ENCODE data around the gene PPP1R12B.
"Not testable (repeated sequence)": the region's sequence is repeated elsewhere in the genome, so short reads cannot be mapped to it uniquely, and the experiment has no call there.

Gene PPP1R12B

DNA sequence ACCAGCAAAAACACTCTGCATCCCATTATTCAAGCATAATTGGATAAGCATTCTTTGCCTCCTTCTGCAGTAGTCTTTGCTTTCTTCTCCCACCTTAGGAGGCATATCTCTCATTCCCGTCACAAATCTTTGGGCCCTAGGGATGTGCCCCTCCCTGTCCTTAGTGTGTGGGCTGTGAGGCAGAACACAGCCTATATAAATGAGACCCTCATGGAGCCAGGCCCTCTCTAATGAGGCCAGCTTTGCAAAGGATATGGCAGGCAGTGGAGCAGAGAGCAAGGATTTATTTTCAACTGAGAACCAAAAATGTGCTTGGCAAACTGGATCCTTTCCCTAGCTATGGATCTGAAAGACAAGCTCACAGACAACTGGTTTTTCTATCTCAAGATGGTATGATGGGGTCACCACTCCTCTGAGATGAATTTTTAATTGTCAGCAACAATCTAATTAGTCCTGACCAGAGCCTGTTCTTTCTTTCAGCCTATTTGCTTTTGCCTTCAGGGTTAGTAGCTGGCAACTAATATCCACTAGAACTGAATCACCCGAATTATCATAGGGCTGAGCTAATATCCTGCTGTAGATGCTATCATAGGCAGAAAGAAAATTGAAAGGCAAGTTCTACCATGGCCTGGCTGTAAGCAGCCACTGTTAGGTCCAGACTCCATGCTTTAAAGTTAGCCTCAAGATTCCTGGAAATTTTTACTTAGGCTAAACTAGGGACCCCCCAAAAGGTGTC is 227.6 kb downstream of the PPP1R12B start:
- in situ Hi-C loops (cut with MboI; ENCODE audit: low sequenced_read_pairs): no loop called here

DNA sequence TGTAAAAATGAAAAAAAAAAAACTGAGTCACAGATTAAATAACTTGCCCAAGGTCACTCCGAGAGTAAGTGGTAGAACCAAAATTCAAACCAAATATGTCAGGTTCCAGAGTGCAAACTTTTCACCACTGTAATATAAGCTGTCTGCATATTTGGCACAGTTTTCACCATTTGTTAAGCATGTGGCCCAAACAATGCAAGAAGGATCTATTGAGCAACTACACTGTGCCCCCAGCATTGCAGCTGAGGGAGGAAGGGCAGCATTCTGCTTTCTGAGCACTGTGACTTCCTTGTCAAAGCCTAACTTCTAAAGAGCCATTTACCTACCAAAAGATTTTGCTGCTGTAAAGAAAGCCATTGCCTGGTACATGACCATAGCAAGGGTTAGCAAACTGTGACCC is 228.3 kb downstream of the PPP1R12B start:
- in situ Hi-C loops (cut with MboI; ENCODE audit: low sequenced_read_pairs): no loop called here

DNA sequence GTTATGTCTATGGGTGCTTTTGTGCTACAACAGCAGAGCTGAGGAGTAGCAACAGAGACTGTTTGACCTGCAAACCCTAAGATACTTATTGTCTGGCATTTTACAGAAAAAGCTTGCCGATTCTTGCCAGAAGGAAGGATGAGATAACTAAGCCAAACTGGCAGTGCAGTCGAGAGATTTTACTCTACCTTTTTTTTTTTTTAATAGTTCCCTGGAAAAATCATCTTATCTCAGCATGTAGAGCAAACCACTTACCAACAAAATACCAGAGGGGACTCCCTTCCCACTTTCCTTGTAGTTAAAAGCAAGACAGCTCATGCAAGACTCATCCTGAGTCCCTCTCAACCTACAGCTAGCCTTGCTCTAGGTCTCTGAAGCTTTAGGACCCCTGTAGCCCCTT is 228.9 kb downstream of the PPP1R12B start:
- in situ Hi-C loops (cut with MboI; ENCODE audit: low sequenced_read_pairs): no loop called here

DNA sequence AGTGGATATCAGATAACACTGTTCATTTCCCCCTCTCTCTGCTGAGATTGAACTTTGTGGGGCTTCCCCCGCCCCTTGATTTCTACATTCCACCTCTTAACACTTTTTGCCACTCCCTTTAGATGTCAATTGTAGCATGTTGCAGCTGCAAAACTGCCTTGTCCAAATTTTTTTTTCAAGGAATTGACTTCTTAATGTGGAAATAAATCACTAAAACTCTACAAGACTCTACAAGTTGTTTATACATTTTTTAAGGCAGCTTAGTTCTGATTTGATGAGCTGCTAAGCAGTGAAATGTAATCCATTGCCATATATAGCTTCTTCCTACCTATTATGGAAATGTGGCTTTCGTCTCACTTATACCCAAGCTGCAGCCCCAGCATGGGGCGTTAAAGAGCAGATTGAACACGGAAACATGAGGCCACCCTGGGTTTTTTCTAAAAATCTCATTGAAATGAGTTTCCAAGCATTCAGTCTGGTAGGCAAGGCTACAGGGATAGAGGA is 229.6 kb downstream of the PPP1R12B start:
- in situ Hi-C loops (cut with MboI; ENCODE audit: low sequenced_read_pairs): no loop called here

DNA sequence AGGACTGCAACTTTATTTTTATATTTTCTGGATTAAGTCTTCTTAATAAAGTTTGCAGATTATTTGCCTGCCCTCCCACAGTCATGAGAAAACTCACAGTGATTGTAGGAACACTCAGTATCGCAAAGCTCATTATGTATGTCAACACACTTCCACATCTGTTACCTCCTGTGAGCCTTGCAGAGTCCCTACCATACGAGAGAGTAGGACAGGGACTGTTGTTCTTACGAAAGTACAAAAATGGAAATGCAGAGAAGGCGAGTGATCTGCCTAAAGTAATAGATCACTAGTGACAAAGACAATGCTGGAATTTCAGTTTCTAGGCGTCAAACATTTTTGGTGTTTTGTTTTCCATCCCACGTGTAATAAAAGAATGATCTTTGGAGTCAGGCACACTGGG is 230.1 kb downstream of the PPP1R12B start:
- in situ Hi-C loops (cut with MboI; ENCODE audit: low sequenced_read_pairs): no loop called here

DNA sequence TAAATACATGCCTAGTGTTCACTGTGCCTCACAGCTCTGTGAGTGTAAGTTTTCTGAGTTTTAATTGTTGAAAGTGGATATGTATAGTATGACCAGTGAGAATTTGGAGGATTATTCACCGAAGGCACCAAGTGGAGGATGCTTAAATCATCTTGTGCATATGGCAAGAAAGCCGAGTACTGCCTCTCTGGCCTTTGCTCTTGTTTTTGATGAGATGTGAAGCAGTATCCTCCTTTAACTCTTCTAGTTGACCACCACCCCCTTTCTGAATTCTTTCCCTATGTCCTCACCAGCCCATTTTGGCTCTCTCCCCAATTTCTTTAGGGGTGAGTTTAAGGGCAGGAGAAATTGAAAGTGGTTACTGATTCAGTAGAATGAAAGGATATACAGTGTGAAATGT is 231.3 kb downstream of the PPP1R12B start:
- in situ Hi-C loops (cut with MboI; ENCODE audit: low sequenced_read_pairs): no loop called here

DNA sequence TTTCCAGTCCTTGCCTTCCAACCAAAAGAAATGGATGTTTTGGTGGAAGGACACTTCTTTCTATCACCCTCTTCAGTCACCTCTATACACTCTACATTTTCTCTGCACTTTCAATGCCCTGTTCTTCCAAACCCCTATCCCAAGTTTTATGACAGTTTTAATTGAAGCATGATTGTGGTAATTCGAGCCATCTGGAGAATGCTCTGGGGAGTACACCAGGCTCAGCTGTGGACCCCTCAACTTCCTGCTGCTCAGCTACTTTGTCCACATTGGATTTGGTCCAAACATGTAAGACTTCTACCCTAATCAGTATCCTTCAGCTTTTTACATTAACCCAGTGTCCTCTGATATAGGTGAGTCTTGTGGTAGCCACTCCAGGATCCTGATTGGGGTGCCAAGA is 232.1 kb downstream of the PPP1R12B start:
- in situ Hi-C loops (cut with MboI; ENCODE audit: low sequenced_read_pairs): no loop called here

DNA sequence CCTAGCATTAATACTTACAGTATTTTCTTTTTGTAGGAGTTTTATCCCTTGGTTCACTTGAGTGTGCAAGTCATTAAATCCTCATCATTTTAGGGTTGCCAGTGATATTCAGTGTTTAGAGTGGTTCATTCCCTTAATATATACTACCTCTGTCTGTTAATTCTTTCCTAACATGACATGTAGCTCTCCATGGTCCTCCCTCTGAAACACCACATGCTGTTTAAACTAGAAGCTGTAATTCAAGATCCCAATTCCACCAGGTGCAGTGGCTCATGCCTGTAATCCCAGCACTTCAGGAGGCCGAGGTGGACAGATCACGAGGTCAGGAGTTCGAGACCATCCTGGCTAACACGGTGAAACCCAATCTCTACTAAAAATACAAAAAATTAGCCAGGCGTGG is 233.9 kb downstream of the PPP1R12B start:
- in situ Hi-C loops (cut with MboI; ENCODE audit: low sequenced_read_pairs): not testable (repeated sequence)

DNA sequence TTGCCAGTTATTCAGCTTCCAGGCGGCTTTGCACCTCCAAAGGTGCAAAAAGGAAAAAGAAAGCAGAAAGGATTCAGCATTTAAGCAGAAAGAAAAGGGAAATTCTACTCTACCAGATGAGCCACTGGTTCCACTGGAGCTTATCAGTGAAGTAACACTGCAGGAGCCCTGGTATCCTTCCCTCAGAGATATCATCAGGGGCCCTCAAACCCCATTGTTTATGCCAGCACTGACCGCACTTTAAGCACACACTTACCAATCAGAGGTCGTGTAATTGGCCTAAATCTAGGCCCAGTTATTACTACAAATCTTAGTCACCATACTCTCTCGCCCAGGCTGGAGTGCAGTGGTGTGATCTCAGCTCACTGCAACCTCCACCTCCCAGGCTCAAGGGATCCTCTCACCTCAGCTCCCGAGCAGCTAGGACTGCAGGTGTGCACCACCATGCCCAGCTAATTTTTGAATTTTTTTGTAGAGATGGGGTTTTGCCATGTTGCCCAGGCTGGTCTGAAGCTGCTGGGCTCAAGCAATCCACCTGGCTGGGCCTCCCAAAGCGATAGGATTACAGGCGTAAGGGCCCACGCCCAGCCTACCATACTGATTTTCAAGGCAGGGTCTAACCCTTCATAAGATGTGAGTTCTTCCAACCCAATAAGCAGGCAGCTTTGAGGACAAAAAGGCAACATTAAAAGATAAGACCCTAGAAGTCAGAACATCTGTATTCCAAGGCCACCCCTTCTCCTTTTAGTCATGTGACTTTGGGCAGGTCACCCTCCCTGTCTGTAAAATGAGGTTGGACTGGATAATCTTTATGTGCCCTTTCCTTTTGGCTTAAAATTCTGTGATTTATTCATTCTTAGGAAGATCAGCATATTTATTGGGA is 236.4 kb downstream of the PPP1R12B start:
- in situ Hi-C loops (cut with MboI; ENCODE audit: low sequenced_read_pairs): no loop called here

DNA sequence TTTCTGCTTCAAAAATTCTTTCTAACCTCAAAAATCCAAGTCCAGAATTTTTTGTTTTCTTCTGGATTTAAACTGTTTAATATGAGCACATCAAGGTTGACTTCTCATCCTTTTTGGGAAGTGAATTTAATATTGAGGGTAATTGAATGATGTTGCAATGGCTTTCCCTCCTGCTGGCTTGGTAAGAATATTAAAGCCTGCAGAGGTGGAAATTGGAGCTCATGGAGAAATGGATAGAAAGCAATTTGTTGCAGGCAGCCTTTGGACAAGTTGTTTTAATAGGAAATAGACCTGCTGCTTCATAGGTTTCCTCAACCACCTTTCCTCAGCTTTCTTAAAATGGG is 237.1 kb downstream of the PPP1R12B start:
- in situ Hi-C loops (cut with MboI; ENCODE audit: low sequenced_read_pairs): no loop called here

DNA sequence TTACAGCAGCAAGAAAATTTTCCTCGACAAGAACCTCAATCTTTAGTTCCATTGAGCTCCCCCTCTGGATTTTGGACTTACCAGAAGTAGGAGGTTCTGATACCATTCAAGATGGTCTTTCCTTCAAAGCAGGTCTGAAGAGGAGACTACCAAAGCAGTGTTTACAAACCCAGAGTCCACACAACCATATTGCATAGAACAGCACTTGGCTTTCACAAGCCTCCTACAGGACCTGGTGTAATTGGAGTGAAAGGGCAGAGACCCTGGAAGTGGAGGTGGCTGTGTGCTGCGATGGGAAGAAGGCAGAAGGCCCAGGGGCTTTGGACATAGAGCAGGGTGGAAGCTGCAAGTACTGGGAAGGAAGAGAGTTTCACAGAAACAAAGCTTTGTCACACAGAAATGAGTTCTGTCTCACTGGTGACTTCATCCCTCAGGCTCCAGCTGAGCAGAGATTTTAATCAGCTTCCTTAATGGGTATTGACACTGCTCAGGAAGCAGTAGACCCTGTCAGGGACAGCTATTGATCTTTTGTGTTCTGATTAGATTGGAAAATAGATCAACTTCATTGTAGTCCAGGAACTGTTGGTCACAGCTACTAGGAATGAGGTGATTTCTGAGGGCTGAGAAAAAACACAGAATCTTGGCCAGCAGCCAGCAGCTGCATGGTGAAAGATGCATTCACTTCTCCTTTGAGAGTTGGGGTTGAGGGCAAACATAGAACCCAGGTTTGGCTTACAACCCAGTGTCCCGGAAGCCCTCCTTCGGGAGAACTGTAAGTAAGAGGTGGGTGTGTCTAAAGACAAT is 237.7 kb downstream of the PPP1R12B start:
- in situ Hi-C loops (cut with MboI; ENCODE audit: low sequenced_read_pairs): no loop called here

DNA sequence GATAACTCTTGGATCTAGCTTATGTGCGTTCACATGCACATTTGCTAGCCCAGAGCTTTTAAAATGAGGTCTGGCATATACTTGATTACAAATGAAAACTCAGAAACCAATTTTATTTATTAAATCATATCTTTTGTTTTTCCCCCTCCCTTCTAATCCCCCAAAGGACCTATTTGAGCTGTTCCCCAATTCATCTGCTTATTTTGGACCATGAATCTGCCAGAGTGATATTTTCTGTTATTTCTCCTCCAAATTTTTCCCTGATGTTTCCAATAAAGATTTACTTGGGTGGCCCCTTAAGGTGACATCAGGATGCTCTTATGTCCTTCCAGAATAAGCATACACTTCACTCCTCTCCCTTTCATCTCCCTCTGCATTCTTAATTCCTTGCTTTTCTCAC is 238.4 kb downstream of the PPP1R12B start:
- in situ Hi-C loops (cut with MboI; ENCODE audit: low sequenced_read_pairs): no loop called here

DNA sequence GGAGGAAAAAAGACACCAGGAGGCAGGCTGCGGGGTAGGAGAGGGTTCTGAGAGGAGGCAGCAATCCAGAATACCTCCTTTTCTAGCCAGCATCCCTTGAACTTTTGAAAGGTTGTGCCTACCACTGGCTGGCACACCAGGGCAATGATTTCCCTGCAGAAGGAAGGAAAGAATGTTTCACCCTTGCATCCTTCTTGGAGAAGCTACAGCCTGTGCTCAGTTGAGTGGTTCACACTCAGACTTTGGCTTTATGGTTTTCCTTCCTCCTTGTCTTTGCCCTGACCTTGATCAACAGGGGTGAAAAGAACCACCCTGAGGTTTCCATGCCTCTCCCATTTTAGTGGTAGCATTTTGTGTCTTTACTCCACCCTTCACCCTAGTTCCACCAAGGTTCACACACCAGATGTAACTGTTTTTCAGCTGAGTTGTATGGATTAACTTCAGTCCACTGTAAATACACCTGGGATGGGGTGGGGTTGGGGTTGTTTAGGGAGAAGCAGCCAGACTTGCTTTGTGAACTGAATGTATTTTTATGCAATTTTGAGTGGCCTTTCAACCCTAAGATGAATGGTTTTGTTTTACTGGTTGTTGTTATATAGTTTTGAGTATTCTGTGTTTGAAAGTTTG is 239.5 kb downstream of the PPP1R12B start:
- in situ Hi-C loops (cut with MboI; ENCODE audit: low sequenced_read_pairs): no loop called here

DNA sequence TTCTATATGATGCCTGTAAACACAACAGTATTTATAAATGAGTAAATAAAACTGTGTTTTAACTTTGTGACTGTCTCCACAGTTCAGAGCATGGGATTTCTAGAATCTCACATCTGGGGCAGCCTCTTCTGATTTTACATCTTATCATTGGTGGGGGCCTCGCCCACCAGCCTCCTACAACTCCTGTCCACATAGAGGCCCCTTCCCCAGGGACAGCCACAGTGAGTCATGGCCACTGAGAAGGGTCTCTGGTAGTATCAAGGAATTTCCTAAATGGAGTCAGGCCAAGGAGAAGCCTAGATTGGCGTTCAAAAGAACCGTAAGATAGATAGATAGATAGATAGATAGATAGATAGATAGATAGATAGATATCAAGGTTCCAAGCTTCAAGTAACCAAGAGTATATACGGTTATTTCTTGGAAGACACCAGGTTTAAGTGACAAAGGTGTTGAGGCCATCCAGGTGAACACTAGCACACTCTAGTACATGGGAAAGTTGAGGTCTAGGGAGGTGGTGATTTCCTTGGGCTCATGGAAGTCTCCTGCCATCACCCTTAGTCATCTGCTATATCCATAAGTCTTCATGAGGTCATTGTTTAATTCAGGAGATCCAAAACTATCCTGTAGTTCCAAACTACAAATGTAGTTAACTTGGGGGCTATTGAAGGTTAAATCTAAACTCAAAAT is 240.1 kb downstream of the PPP1R12B start:
- in situ Hi-C loops (cut with MboI; ENCODE audit: low sequenced_read_pairs): no loop called here

DNA sequence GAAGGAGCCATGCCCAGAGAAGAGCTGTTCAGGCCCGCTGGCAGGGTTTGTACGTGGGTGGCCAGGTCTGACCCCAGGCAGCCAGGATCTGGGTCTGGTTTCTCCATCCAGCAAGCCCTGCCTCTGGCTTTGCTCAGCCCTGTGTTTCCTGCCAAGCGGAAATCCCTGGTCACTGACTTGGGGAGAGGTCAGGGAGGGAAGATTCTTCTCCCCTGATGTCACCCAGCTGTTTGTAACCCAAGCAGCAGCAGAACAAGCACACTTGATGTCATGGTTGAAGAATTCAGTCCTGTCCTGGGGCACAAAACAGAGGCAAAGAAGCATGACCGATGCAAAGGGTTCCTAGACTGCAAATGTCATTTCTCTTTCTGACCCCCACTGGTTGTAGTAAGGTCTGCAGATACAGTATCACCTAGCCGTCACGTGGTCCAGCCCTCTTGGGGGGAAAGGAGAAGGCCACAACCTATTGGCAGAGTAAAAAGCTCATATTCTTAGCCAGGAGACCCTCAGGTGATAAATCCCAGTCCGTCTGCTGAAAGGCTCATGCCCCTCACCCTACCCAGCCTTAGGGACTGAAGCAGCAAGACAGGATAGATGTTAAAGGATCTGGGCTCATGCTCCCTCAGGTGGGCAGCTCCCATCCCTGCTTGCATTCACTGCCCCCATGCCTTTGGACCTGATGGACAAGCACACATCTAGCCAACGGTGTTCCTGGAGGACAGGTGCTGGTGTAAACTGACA is 240.9 kb downstream of the PPP1R12B start:
- in situ Hi-C loops (cut with MboI; ENCODE audit: low sequenced_read_pairs): no loop called here

DNA sequence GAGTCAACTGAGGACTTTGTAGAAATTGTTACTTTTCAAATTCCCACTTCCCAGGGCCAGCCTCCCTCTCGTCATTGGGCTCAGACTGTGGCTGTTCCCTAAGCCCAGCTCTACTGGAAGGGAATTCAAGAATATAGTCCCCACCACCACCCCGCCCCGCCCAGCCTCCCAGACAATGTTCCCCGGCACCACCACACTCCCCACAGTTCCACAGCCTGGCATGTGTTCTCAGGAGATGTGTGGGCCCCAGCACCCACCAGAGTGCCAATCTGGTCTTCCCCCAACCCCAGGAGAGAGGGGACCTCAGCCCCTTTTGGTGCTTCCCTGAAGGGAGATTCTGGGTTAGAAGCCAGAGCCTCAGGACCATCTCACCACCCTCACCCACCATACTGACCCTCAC is 241.6 kb downstream of the PPP1R12B start:
- in situ Hi-C loops (cut with MboI; ENCODE audit: low sequenced_read_pairs): no loop called here

DNA sequence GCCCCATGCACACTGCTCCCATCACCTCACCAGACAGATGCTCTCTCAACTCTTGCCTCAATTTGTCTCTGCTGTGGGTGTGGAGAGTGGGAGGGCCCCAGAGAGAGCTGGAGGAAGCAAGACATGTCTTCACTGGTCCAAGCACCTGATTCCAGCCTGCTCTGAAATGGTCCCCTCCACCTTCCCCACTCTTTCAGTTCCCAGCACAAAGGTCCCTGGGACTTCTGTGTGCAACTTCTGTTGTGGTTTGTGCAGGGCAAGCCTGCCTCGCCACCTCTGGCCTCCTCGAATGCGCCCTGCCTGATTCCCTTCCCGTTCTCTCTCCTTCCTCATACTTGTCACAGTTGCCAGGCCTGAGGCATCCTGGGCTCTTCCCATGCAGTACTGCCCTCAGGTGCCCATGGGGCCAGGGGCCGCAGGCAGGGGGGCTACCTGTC is 242.5 kb downstream of the PPP1R12B start:
- in situ Hi-C loops (cut with MboI; ENCODE audit: low sequenced_read_pairs): no loop called here

DNA sequence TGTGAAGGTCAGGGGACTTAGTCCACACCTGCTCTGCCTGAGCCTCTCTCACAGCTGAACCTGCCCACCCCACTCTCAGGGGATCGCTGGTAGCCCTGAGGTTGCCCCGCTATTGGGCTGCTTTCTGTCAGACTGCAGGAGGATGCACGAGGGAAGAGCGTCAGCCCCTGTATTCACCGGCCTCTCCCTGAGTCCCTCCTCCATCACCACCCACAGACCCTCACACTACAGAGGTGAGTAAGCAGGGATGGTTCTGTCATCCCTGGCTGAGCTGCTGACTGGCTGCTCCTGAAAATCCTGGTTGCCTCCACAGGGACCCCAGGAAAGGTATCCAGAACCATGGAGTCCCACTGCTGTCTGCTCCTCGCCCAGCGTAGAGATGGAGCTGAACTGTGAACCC is 243.0 kb downstream of the PPP1R12B start:
- in situ Hi-C loops (cut with MboI; ENCODE audit: low sequenced_read_pairs): no loop called here

DNA sequence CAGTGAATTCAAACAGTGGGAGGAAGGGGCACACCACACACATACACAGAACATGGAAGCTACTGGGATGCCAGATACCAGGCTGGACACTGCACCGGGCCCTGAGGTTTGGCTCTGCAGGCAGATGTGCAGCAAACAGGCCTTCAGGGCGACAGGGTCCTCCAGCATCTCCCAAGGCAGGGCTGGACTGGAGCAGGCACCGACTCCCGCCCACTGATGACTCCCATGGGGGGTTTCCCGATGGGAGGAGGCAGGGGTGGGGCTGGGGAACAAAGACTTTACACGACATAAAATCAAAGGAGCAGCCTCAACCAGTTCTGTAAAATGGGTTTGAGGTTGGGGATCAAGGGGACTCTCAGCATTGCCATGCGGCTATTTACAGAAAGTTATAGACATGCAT is 243.6 kb downstream of the PPP1R12B start:
- in situ Hi-C loops (cut with MboI; ENCODE audit: low sequenced_read_pairs): no loop called here

DNA sequence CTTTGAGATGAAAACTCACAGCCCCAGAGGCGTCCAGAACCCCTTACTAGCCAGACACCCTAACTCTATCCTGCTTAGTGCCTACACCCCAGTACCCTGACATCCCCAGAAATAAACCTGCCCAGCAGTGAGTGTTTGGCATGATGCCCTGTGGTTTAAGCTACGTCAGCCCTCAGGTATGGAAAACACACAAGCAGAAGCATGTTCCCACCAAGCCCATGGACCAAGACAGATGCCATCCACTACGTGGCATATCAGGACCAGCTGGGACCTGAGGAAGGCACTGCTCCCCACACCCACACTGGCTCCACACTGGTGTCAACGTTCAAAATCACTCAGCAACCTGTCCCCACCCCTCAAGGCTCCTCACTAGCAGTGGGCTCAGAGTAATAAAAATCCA is 245.3 kb downstream of the PPP1R12B start:
- in situ Hi-C loops (cut with MboI; ENCODE audit: low sequenced_read_pairs): no loop called here

Data from HL-60/S4 treated with phorbol 12-myristate 13-acetate at 8.2 ng/mL for 4 days and 3 days (cell line).